GM13977 (cell line): ENCODE results near the gene TNFRSF4.

ENCODE experiments used
- DNase-seq: peaks from one replicate; pipeline ENCODE4 v3.0.0; 2012; ENCODE audit warnings: low spot score
- CTCF ChIP-seq: IDR thresholded peaks from 2 replicates; pipeline ENCODE4 v1.5.1; 2012; ENCODE audit warnings: mild to moderate bottlenecking, control low read depth; ENCODE audit not compliant: insufficient read depth; ENCODE audit errors: extremely low read depth, missing control alignments
- in situ Hi-C: fragments of 300-500 bp; cut with MboI; formaldehyde crosslinking; loops from one replicate; pipeline ENCODE4 v1.12.0; 2022; ENCODE audit warnings: low sequenced_read_pairs, low pct_unique_long_range_greater_than_20kb, mixed read lengths, inconsistent platforms; ENCODE audit not compliant: unreplicated experiment

TNFRSF4 gene

DNA sequence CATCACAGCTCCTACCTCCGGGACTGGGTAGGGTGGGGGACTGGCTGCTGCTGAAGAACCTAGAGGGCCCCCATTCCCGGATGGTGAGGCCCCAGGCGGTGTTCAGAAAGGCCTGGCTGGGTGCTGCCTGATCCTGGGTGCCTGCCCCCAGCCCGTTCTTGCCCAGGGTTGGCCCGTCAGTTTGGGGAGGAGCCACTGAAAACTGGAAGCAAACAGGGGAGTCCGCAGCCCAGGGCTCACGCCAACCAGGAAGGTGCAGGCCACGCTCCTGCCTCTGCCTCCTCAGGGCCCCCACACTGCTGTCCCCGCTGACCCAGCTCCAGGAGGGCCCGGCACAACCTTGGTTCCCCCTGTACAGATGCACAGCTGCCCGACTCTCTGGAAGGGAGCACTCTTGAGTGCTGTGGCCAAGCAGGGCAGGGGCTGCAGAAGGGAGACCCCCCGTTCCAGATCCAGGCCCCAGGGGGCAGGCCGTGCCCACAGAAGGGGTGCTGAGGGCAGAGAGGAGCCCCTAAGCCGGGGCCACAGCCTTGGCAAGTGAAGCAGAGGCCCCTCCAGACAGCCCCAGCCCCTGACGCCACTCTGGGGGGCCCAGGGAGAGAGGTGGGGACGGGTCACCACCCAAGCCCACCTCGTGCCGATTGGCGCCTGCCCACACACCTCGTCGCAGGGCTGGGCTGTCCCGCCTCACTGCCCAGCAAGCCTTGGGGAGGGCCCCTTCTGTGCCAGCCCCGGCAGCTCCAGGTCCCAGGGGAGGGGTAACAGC lies 27.1 kb upstream of the TNFRSF4 start:
- no peak for DNase-seq
- no peak for TF ChIP-seq CTCF
- in situ Hi-C loops, result no loop called here

DNA sequence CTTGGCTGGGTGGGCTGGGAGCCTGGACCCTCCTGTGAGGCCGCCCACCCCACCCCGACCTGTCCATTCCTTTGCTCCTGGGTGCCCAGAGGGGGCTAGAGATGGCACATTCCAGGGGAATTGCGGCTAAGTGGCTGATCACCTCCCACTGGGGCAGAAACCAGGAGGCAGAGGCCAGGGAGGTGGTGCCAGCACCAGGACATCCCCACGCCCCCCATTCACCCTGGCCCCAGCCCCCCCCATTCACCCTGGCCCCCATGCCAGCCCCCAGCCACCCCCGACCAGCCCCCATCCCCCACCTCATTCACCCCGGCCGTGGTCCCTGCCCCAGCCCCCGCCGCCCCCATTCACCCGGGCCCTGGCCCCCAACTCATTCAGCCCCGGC lies 26.4 kb upstream of the TNFRSF4 start:
- in situ Hi-C loops, result no loop called here
- no peak for DNase-seq
- no peak for TF ChIP-seq CTCF

GRCh38 chr1:1239614-1240347 lies 25.8 kb upstream of the TNFRSF4 start:
- TF ChIP-seq CTCF, result no peak
- in situ Hi-C loops, result no loop called here
- no peak for DNase-seq

DNA sequence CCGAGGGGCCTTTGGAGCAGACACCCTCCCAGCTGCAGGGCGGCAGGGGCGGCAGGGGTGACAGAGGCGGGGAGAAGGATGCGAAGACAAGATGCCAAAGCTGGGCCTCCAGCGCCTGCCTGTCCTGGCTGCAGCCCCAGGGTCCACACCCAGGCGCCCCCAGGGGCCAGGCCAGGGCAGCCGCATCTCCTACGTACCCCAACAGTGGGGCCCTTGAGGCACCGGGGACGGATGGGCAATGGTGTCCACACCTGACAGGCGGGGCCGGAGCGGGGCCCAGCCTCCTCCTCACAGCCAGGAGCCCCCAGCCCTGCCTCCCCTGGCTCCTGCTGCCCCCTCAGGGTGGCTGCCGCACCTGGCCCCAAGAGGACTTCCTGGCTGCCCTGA lies 25.3 kb upstream of the TNFRSF4 start:
- no peak for TF ChIP-seq CTCF
- in situ Hi-C loops, result no loop called here
- no peak for DNase-seq

- no peak for DNase-seq
- in situ Hi-C loops, result no loop called here
- no peak for TF ChIP-seq CTCF
Measured at GRCh38 chr1:1238702-1239178, 24.8 kb upstream of the TNFRSF4 start.

GRCh38 chr1:1237874-1238701 lies 24.1 kb upstream of the TNFRSF4 start:
- DNase-seq, result peak; percentile 68
- in situ Hi-C loops, result no loop called here
- TF ChIP-seq CTCF, result no peak
